Measurements from ENCODE around the gene SNX22. TPM values are rescaled to one million over a fixed set of nuclear protein-coding genes. Genes with fewer than 3 reads are reported as not detected.

Gene SNX22
- total RNA-seq, 1 experiment from 2014 or later: 0.33 TPM

DNA sequence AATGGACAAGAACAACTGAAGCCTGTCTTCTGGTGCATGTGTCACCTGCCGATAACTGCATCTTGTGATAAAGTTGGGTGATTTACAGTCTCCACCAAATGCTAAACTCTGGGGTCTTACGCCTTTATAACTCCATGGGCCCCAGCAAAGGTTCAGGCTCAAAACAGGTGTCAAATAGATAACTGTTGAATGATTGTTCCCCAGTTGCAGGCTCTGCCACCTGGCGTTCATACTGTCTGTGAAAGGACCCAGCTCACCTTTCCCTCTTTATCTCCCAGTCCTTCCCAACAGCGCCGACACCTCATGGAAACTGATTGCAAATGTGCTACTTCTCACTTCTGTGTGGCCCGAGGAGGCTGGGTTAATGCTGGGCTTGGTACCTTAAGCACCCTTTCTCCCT, 8.3 kb upstream of the SNX22 start:
- no peak overlapping the region for H2AFZ ChIP-seq
- no peak overlapping the region for H3K27ac ChIP-seq
- ChIA-PET POLR2A (ENCODE audit: unreplicated experiment) (no interaction called here), CTCF (no interaction called here)
- no peaks in the 10 kb centered on the region for H3K27me3 ChIP-seq (ENCODE audit: insufficient read depth, low read depth)
- BruUV-seq (replicated peaks): no TSS peak
- DNase-seq: no peak
- H3K4me3 ChIP-seq: no peak overlapping the region
- H3K4me1 ChIP-seq (replicated peaks; ENCODE audit: insufficient read depth): no peaks in the 10 kb centered on the region
- H3F3A ChIP-seq (ENCODE audit: insufficient read depth, low read depth): no peaks in the 10 kb centered on the region
- no peaks in the 10 kb centered on the region for H3K79me2 ChIP-seq (ENCODE audit: low read depth)
- no peaks in the 10 kb centered on the region for H4K20me1 ChIP-seq (ENCODE audit: insufficient read depth)
- intact Hi-C loops (cut with micrococcal nuclease; ENCODE audit: unreplicated experiment): no loop called here
- TF ChIP-seq EZH2 (IDR thresholded peaks at IDR 0.05; ENCODE audit: low read depth): no peak
- TF ChIP-seq, protein P1, sequence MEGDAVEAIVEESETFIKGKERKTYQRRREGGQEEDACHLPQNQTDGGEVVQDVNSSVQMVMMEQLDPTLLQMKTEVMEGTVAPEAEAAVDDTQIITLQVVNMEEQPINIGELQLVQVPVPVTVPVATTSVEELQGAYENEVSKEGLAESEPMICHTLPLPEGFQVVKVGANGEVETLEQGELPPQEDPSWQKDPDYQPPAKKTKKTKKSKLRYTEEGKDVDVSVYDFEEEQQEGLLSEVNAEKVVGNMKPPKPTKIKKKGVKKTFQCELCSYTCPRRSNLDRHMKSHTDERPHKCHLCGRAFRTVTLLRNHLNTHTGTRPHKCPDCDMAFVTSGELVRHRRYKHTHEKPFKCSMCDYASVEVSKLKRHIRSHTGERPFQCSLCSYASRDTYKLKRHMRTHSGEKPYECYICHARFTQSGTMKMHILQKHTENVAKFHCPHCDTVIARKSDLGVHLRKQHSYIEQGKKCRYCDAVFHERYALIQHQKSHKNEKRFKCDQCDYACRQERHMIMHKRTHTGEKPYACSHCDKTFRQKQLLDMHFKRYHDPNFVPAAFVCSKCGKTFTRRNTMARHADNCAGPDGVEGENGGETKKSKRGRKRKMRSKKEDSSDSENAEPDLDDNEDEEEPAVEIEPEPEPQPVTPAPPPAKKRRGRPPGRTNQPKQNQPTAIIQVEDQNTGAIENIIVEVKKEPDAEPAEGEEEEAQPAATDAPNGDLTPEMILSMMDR (conservative IDR thresholded peaks at IDR 0.05): no peak
- no peaks in the 10 kb centered on the region for H3K9me2 ChIP-seq (ENCODE audit: insufficient read depth)
- H3K4me2 ChIP-seq: no peak overlapping the region
- no peaks in the 10 kb centered on the region for H3K9me3 ChIP-seq (ENCODE audit: insufficient read depth, low read depth)
- no peaks in the 10 kb centered on the region for H3K36me3 ChIP-seq (ENCODE audit: low read depth)

DNA sequence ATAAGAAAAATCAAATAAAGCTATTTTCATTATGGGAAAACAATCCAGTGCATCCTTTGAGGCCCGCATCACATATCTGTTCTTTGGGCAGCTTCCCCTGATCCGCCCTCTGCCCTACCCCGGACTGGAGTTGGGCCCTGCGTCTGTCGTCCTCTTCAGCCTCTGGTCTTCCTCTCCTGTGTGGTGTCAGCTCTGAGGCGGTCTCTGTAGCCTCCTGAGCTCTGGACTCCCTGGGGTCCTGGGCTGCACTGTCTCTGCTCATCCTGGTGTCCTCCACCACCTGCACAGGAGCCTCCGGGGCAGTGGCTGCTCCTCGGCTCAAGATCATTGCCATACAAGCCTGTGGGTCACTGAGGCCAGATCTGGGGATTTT, 7.4 kb upstream of the SNX22 start:
- POLR2A ChIA-PET (ENCODE audit: unreplicated experiment): no interaction called here
- no peak overlapping the region for H3K4me2 ChIP-seq

DNA sequence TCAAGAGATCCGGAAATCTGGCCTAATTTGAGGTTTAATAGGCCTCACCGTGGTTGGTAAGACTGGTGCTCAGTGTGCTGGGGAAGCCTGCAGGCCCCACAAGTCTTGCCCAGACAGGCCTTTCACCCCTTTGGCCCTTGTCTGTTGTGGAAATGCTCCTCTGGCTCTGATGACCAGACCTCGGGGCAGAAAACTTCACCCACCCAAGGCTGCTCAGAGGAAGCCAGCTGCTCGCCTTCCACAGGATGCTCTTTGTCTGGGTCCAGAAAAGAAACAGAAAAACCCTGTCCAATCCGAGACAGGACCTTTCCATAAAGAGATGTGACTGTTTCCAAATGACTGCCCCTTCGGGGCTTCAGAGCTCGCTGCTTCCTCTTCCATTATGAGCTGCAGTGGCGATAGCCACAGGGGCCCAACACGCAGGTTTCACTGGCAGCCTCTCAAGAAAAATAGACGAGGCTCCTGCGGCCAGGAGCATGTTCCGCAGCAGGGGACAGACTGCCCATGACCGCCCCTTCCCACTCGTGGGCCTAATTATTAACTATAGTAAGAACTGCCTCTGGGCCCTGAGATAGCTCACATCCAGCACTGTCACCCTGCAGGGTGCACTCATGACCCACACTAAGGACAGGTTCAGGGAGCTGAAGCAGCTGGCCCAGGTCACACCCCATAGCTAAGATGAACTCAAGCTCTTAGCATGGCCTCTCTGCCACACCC, 6.8 kb upstream of the SNX22 start:
- POLR2A ChIA-PET (ENCODE audit: unreplicated experiment): no interaction called here
- H3K27ac ChIP-seq: no peak overlapping the region
- H4K20me1 ChIP-seq (ENCODE audit: insufficient read depth): no peaks in the 10 kb centered on the region
- no peak overlapping the region for H3K4me3 ChIP-seq
- no peaks in the 10 kb centered on the region for H3K36me3 ChIP-seq (ENCODE audit: low read depth)
- TF ChIP-seq, protein P1 (conservative IDR thresholded peaks at IDR 0.05): no peak
- no peak for TF ChIP-seq EZH2 (IDR thresholded peaks at IDR 0.05; ENCODE audit: low read depth)
- no peak for DNase-seq
- no peak overlapping the region for H3K4me2 ChIP-seq
- intact Hi-C loops (cut with micrococcal nuclease; ENCODE audit: unreplicated experiment): no loop called here
- H3F3A ChIP-seq (ENCODE audit: insufficient read depth, low read depth): no peaks in the 10 kb centered on the region
- no peaks in the 10 kb centered on the region for H3K9me2 ChIP-seq (ENCODE audit: insufficient read depth)
- no peaks in the 10 kb centered on the region for H3K9me3 ChIP-seq (ENCODE audit: insufficient read depth, low read depth)
- no TSS peak for BruUV-seq (replicated peaks)
- no peaks in the 10 kb centered on the region for H3K4me1 ChIP-seq (replicated peaks; ENCODE audit: insufficient read depth)
- H2AFZ ChIP-seq: no peak overlapping the region
- CTCF ChIA-PET: no interaction called here
- H3K79me2 ChIP-seq (ENCODE audit: low read depth): no peaks in the 10 kb centered on the region
- no peaks in the 10 kb centered on the region for H3K27me3 ChIP-seq (ENCODE audit: insufficient read depth, low read depth)

More for the DNA sequence above, 7.4 kb upstream of the SNX22 start:
- Histone ChIP-seq H3K27me3 (ENCODE audit: insufficient read depth, low read depth) (no peaks in the 10 kb centered on the region), H3F3A (ENCODE audit: insufficient read depth, low read depth) (no peaks in the 10 kb centered on the region), H3K9me3 (ENCODE audit: insufficient read depth, low read depth) (no peaks in the 10 kb centered on the region), H3K4me1 (replicated peaks; ENCODE audit: insufficient read depth) (no peaks in the 10 kb centered on the region), H3K9me2 (ENCODE audit: insufficient read depth) (no peaks in the 10 kb centered on the region), H3K27ac (no peak overlapping the region), H4K20me1 (ENCODE audit: insufficient read depth) (no peaks in the 10 kb centered on the region), H3K36me3 (ENCODE audit: low read depth) (no peaks in the 10 kb centered on the region), H3K79me2 (ENCODE audit: low read depth) (no peaks in the 10 kb centered on the region), H2AFZ (no peak overlapping the region), H3K4me3 (no peak overlapping the region)
- intact Hi-C loops (cut with micrococcal nuclease; ENCODE audit: unreplicated experiment): no loop called here
- CTCF ChIA-PET: interaction anchor here (0.6 kb wide), 2 partner anchors 9 to 709 kb away, joined by 3 read pairs; no protein-coding TSS in a partner anchor
- TF ChIP-seq, protein P1 (conservative IDR thresholded peaks at IDR 0.05): no peak
- no peak for TF ChIP-seq EZH2 (IDR thresholded peaks at IDR 0.05; ENCODE audit: low read depth)
- DNase-seq: no peak
- no TSS peak for BruUV-seq (replicated peaks)
